SK-N-MC (cell line): ENCODE results near the gene FRMD4A.
A peak's percentile ranks its signal among the peaks of the same experiment; 100 is the strongest.

ENCODE experiments used
- DNase-seq: peaks from one replicate; pipeline ENCODE4 v3.0.0-alpha.2; 2011; ENCODE audit warnings: low read depth, low spot score
- H3K27ac ChIP-seq: fragments of 200-600 bp; sonication (generic); 2 replicates; pipeline ENCODE4 v1.5.1; 2016; ENCODE audit warnings: mixed run types
- H3K36me3 ChIP-seq: fragments of 200-600 bp; sonication (generic); 2 replicates; pipeline ENCODE4 v1.6.1; 2017; ENCODE audit warnings: antibody characterized with exemption, low read length, mixed read lengths; ENCODE audit not compliant: insufficient read depth
- H3K4me3 ChIP-seq: fragments of 200-600 bp; sonication (generic); 2 replicates; pipeline ENCODE4 v1.5.1; 2016
- H3K9ac ChIP-seq: fragments of 200-600 bp; sonication (generic); 2 replicates; pipeline ENCODE4 v1.8.0; 2017; ENCODE audit warnings: mixed run types, mixed read lengths; ENCODE audit not compliant: insufficient read length
- H3K9me3 ChIP-seq: fragments of 200-600 bp; sonication (generic); 2 replicates; pipeline ENCODE4 v1.6.1; 2017; ENCODE audit warnings: low read depth, mild to moderate bottlenecking, antibody characterized with exemption, low read length, moderate library complexity, mixed read lengths
- EZH2 ChIP-seq: fragments of 200-600 bp; sonication (generic); IDR thresholded peaks from one replicate; pipeline ENCODE4 v1.6.1; 2017; ENCODE audit warnings: antibody characterized with exemption
- FOXP2 ChIP-seq: optimal IDR thresholded peaks from 2 replicates; pipeline ENCODE3; 2011; ENCODE audit warnings: mild to moderate bottlenecking, moderate library complexity; ENCODE audit not compliant: insufficient read depth; ENCODE audit errors: extremely low read length, control extremely low read depth
- POLR2AphosphoS5 ChIP-seq: IDR thresholded peaks from 2 replicates; pipeline ENCODE4 v1.6.1; 2012; ENCODE audit warnings: mild to moderate bottlenecking, low read depth, low read length, borderline replicate concordance

The FRMD4A gene

DNA sequence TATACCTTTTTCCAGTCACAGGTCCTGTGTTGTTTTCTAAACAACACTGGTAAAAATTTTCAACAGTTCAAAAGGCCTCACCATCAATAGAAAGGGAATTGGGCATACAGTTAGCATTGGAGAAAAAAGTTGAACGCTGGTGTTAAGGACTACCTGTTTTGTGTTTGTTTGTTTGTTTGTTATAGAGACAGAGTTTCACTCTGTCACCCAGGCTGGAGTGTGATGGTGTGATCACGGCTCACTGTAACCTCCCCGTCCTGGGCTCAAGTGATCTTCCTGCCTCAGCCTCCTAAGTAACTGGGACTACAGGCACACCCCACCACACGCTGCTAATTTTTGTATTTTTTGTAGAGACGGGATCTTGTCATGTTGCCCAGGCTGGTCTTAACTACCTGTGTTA, 437.9 kb downstream of the FRMD4A start:
- no peak overlapping the region for H3K4me3 ChIP-seq
- H3K9me3 ChIP-seq = no peaks in the 10 kb centered on the region
- TF ChIP-seq FOXP2 (no peak), EZH2 (no peak), POLR2AphosphoS5 (no peak)
- H3K36me3 ChIP-seq = no peaks in the 10 kb centered on the region
- no peak for DNase-seq
- no peak overlapping the region for H3K9ac ChIP-seq
- H3K27ac ChIP-seq = no peak overlapping the region

DNA sequence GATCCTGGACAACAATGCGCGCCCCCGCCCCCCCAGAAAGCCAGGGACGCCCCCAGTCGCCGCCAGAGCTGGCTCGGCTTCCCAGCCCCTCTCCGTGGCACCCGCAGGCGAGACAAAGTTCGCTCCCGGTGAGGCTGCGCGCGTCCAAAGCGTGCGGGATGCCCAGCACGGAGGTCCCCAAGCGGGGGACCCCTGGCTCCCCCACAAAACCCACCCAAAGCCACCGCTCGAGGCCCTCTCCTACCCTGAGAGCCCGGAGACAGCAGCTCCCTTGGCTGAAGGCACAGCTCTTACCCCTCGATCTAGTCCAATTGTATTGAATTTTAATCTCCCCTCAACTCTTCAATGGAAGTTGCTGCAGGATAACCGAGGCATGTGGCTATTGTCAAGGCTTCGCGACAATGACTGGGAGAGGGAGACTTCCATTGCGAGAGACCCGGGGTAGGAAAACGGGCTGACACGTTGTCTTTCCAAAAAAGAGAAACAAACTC, 438.7 kb downstream of the FRMD4A start:
- Histone ChIP-seq H3K36me3 (no peaks in the 10 kb centered on the region), H3K9me3 (no peaks in the 10 kb centered on the region), H3K27ac (no peak overlapping the region), H3K4me3 (no peak overlapping the region), H3K9ac (no peak overlapping the region)
- DNase-seq = no peak
- no peak for TF ChIP-seq EZH2
- TF ChIP-seq FOXP2 = no peak
- TF ChIP-seq POLR2AphosphoS5 = no peak

DNA sequence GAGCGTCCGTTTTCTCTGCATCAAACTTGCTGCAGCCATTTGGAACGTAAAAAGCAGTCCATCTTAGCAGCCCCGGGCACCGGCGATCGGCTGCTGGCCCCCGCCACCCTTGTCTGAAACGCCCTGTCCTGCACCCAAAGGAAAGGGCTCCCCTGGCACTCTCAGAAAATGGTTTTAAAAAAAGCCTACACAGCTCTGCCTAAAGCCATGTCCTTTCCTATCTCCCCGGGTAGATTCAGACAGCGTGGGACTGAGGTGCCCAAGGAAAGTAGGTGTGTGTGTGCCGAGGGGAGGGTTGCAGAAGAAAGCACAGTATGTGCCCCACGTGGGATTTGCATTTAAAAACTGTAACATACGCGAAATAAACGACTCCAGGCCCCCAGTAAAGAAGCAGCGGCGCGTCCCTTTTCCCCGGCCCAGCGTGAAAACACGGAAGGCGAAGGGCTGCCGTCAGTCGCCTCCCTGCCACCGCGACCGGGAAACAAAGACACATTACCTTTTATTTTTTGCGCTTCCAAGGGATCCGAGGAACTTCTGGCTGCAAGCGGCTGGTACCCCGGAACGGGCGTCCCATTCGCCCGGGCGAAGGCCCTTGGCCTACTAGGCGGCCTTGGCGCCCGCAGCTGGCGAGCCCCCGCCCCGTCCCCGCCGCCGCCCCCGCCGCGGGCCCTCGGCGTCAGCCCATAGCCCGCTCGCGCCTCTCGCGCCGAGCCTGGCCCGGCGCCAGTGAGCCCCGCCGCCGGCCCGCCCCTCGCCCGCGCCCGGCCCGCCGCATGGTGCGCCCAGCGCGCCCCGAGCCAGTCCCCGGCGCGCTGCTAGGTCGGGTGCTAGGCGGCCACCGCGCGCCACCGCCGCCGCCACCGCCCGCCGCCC, 439.4 kb downstream of the FRMD4A start:
- Histone ChIP-seq H3K9me3 (no peaks in the 10 kb centered on the region), H3K4me3 (0 out of 2 replicates have a peak overlapping the region, but pooled peaks have one; percentile 28), H3K27ac (no peak overlapping the region), H3K36me3 (no peaks in the 10 kb centered on the region), H3K9ac (no peak overlapping the region)
- no peak for DNase-seq
- no peak for TF ChIP-seq EZH2
- no peak for TF ChIP-seq FOXP2
- no peak for TF ChIP-seq POLR2AphosphoS5

DNA sequence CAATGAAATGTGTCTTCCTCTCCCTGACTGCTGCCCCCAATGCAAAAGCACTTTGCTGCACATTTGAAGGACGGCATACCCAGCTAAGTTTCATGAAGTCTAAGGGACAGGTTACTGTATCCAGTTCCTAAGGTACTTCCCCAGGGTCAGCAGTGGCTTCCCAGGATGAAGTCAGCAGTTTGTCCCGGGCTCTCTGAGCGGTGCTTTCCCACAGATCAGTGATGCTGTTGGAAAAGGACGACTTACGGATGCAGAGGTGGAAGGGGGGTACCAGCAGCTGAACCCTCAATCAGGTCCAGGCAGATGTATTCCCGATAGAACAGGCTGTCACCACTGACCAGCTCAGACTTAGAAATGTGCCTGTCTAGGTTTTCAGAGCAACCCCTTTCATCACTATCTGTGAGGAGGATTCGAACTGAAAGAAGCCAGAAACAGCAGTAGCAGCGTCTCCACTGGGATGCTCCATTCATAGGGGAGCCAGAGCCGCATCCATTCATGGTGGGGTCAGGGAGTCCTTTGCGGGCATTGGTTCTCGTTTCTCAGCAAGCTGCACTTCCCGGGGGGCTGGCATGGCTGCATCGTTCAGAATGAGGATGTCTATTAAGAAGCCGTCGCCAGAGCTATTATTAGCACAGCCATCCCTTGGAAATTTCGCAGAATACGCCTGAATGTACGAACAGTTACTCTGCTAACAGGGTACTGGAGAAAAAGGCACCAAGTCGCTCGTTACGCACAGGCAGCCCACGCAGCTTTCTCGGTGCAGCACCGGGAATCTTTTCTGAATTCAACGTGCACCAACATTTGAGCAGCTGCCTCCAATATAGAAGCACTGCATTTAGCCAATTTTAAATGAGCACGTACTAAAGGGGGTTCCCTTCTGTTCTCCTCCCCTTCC, 440.2 kb downstream of the FRMD4A start:
- no peak overlapping the region for H3K9ac ChIP-seq
- H3K27ac ChIP-seq = no peak overlapping the region
- DNase-seq = no peak
- TF ChIP-seq POLR2AphosphoS5 = no peak
- no peak overlapping the region for H3K4me3 ChIP-seq
- no peaks in the 10 kb centered on the region for H3K36me3 ChIP-seq
- H3K9me3 ChIP-seq = no peaks in the 10 kb centered on the region

DNA sequence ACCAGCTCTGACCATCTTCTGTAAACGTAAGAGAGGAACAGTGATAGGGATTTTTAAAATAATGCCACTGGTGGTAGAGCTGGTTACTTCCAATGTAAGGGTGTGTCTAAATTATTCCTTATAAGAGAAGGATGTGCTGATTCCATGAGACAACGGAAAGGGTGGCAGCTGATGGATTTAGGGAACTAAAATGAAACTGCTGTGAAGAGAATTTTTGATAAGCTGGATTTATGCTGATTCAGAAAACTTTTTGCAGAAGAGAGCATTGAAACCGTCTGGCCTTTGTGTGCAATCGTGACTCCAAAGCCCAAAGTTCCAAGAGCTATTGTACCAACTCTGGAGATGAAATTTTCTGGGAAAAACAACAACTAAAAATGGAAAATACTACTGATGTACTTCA, 443.0 kb downstream of the FRMD4A start:
- Histone ChIP-seq H3K9me3 (no peaks in the 10 kb centered on the region), H3K27ac (no peak overlapping the region), H3K36me3 (no peaks in the 10 kb centered on the region), H3K4me3 (no peak overlapping the region), H3K9ac (no peak overlapping the region)
- TF ChIP-seq FOXP2 = no peak
- TF ChIP-seq POLR2AphosphoS5 = no peak
- TF ChIP-seq EZH2 = no peak
- DNase-seq = no peak

DNA sequence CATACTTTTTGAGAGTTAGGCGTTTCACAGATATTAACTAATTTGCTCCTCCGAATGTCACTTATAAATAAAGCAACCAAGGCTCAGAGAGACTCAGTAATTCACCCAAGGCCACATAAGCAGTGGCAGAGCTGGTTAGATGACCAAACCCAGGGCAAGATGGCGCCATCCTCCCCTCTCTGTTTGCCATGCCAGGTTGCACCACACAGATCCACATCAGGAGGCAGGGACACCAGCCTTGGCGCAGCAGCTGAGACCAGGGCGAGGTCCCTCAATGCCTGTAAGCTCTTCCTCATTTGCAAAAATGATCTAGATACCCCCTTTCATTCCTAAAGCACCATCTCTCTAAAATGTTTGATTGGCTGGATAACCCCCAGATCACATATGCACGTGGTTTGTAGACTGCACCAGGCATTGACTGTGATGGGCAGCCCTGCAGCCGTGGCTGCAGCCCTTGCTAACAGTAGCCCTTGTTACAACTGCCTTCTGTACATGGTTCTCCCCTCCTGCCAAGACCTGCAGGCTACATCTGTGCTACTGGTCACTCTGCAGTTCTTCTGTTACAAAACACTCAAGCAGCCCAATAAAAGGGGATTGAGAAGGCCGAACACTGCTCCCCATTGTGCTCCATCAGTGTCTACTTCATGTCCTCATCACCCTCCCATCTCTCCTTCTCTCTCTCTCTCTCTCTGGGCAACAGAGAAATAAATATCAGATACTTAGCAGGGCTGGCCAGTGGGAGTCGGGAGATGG, 445.3 kb downstream of the FRMD4A start:
- no peak overlapping the region for H3K9ac ChIP-seq
- TF ChIP-seq FOXP2 (no peak), EZH2 (no peak), POLR2AphosphoS5 (no peak)
- H3K27ac ChIP-seq = no peak overlapping the region
- H3K36me3 ChIP-seq = no peaks in the 10 kb centered on the region
- no peak for DNase-seq
- no peak overlapping the region for H3K4me3 ChIP-seq
- H3K9me3 ChIP-seq = no peaks in the 10 kb centered on the region

DNA sequence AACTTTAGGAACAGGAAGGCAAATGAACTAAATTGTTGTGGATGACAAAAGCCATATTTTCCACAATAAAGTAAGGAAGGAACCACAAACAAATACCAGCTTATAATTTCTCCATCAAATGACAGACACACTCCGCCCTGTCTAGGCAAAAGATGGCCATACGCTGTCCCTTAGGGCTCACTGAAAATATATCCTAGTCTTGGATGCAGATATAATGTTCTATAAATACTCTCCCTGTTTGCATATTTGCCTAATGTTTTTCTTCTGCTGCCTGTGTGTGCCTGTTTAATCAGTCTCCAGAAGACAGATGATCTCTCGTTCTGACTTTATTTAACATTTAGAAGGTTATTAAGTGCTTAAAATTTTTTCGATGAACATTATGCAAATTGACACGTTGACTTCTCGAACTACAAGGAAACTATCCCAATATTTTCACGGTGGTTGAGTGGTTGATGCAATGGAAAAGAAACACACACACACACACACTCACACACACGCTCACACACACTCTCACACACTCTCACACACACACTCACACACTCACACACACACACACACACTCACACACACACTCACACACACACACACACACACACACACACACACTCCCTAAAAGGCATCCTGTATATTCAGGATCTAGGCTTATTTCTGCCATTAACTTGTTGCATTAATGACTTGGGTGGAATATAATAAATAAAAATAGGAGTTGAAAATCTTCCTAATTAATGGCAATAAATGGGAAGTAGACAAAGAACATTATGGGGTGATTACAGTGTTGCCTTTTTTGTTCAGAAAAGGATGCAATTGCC, 446.9 kb downstream of the FRMD4A start:
- no peak for DNase-seq
- TF ChIP-seq EZH2 = no peak
- no peak for TF ChIP-seq FOXP2

More for the DNA sequence above, 446.9 kb downstream of the FRMD4A start:
- no peak overlapping the region for H3K4me3 ChIP-seq
- no peak overlapping the region for H3K9ac ChIP-seq
- no peaks in the 10 kb centered on the region for H3K9me3 ChIP-seq
- H3K27ac ChIP-seq = no peak overlapping the region
- no peaks in the 10 kb centered on the region for H3K36me3 ChIP-seq
